A673 (cell line): ENCODE results near the gene RFX6.

ENCODE experiments used
- CTCF ChIP-seq: fragments of 300-800, 200-600 bp; sonication (generic); conservative IDR thresholded peaks from 2 replicates; pipeline ENCODE4 v1.5.1; 2017; ENCODE audit warnings: low read depth, mild to moderate bottlenecking, antibody characterized with exemption, low read length, moderate library complexity, mixed read lengths
- EZH2 ChIP-seq: fragments of 200-600 bp; sonication (generic); IDR thresholded peaks from 2 replicates; pipeline ENCODE4 v1.6.1; 2017; ENCODE audit warnings: borderline replicate concordance, low read depth, mild to moderate bottlenecking, mixed read lengths, antibody characterized with exemption, low read length; ENCODE audit not compliant: poor library complexity, severe bottlenecking

- TF ChIP-seq CTCF: no peak
- TF ChIP-seq EZH2: peak; percentile 91
Measured at GRCh38 chr6:116876635-116877611, at the start of gene RFX6.
